Skeletal muscle satellite cell (primary cell): ENCODE results near the gene TRIP10.

ENCODE experiments used
- H3K27me3 ChIP-seq: 2 replicates; pipeline ENCODE4 v1.7.0; 2013; ENCODE audit warnings: low read length; ENCODE audit not compliant: control insufficient read depth, insufficient read depth
- H3K36me3 ChIP-seq: 2 replicates; pipeline ENCODE4 v1.7.0; 2013; ENCODE audit warnings: mild to moderate bottlenecking, control low read depth, low read length; ENCODE audit not compliant: insufficient read depth
- H3K4me1 ChIP-seq: 2 replicates; pipeline ENCODE4 v1.7.0; 2013; ENCODE audit warnings: low read length; ENCODE audit not compliant: control insufficient read depth, insufficient read depth
- H3K4me2 ChIP-seq: 2 replicates; pipeline ENCODE4 v1.7.0; 2013; ENCODE audit warnings: mild to moderate bottlenecking, low read length
- H3K4me3 ChIP-seq: 2 replicates; pipeline ENCODE4 v1.7.0; 2013; ENCODE audit warnings: low read length
- H3K9ac ChIP-seq: 2 replicates; pipeline ENCODE4 v1.7.0; 2013; ENCODE audit warnings: mild to moderate bottlenecking, low read depth, low read length, moderate library complexity
- H3K9me3 ChIP-seq: replicated peaks from 2 replicates; pipeline ENCODE4 v1.7.0; 2013; ENCODE audit warnings: mild to moderate bottlenecking, control low read depth, low read length

The TRIP10 gene

DNA sequence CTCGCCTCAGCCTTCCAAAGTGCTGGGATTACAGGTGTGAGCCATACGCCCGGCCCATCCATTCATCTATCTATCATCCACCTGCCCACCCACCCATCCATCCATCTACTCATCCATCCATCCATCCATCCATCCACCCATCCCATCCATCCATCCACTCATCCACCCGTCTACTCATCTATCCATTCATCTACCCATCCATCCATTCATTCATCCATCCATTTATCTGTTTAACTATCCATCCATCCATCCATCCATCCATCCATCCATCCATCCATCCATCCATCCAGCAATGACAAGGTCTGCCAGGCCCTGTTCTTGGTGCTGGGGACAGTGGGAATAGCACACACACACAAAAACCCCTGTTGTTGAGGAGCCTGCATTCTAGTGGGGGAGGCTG is 37.5 kb downstream of the TRIP10 start:
- Histone ChIP-seq H3K36me3 (no peaks in the 10 kb centered on the region), H3K9ac (no peak overlapping the region), H3K27me3 (no peaks in the 10 kb centered on the region), H3K4me3 (no peak overlapping the region), H3K4me2 (no peak overlapping the region), H3K9me3 (no peaks in the 10 kb centered on the region), H3K4me1 (no peaks in the 10 kb centered on the region)

DNA sequence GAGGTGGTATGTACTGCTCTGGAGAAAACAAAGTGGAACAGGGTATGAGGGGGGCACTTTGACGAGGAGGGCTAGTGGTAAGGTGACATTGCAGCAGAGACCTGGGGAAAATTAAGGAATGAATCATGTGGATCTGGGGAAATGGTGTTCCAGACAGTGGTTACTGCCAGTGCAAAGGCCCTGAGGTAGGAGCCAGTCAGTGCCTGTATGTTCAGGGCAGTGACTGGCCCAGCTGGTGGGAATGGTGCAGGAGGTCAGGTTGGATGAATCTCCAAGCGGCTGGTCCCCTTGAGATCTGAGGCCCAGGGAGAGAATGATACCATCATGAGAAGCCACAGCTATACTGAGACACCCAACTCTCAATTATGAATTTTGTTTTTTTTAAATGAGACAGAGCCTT is 38.0 kb downstream of the TRIP10 start:
- Histone ChIP-seq H3K36me3 (no peaks in the 10 kb centered on the region), H3K4me1 (no peaks in the 10 kb centered on the region), H3K4me3 (no peak overlapping the region), H3K4me2 (no peak overlapping the region), H3K9me3 (no peaks in the 10 kb centered on the region), H3K9ac (no peak overlapping the region), H3K27me3 (no peaks in the 10 kb centered on the region)

DNA sequence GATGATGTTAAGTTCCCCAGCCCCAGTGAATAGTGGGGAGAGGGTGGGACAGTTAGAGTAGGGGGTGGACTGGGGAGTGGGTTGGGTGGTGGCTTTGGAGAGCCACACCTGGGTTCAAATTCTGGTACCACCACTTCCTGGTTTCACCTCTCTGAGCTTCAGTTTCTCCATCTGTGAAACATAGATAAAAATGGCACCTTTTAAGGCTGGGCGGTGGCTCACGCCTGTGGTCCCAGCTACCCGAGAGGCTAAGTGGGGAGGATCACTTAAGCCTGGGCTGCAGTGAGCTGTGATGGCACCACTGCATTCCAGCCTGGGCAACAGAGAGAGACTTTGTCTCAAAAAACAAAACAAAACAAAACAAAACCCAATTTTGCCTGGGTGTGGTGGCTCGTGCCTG is 38.9 kb downstream of the TRIP10 start:
- Histone ChIP-seq H3K36me3 (no peaks in the 10 kb centered on the region), H3K9ac (no peak overlapping the region), H3K27me3 (no peaks in the 10 kb centered on the region), H3K4me2 (no peak overlapping the region), H3K4me1 (no peaks in the 10 kb centered on the region), H3K4me3 (no peak overlapping the region), H3K9me3 (no peaks in the 10 kb centered on the region)

DNA sequence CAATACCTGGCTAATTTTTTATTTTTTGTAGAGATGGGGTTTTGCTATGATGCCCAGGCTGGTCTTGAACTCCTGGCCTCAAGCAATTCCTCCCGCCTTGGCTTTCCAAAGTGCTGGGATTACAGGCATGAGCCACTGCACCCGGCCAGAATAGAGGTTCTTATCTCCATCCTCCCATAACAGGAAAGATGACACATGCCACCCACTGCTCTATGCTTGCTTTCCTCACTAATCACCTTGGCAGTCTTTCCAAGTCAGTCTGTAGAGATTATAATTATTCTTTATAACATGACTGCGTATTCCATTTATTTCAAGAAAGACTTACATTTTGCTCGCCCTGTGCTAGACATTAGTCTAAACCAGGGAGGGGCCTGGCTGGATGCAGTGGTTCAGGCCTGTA is 39.7 kb downstream of the TRIP10 start:
- H3K4me2 ChIP-seq, result no peak overlapping the region
- H3K27me3 ChIP-seq, result no peaks in the 10 kb centered on the region
- no peak overlapping the region for H3K4me3 ChIP-seq
- no peaks in the 10 kb centered on the region for H3K36me3 ChIP-seq
- H3K9me3 ChIP-seq, result no peaks in the 10 kb centered on the region
- no peaks in the 10 kb centered on the region for H3K4me1 ChIP-seq
- H3K9ac ChIP-seq, result no peak overlapping the region

DNA sequence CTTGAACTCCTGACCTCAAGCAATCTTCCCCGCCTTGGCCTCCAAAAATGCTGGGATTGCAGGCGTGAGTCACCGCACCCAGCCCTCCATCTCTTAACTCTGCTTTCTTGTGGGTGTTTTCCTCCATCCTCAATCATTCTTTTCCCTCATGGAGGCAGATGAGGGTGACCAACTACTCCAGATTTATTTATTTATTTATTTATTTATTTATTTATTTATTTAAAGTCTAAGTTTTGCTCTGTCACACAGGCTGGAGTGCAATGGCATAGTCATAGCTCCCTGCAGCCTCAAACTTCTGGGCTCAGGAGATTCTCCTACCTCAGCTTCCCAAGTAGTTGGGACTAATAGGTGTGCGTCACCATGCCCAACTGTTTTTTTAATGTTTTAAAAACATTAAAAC is 47.9 kb downstream of the TRIP10 start:
- Histone ChIP-seq H3K27me3 (no peaks in the 10 kb centered on the region), H3K4me2 (no peak overlapping the region), H3K9me3 (no peaks in the 10 kb centered on the region), H3K36me3 (no peaks in the 10 kb centered on the region), H3K9ac (no peak overlapping the region), H3K4me3 (no peak overlapping the region), H3K4me1 (no peaks in the 10 kb centered on the region)

DNA sequence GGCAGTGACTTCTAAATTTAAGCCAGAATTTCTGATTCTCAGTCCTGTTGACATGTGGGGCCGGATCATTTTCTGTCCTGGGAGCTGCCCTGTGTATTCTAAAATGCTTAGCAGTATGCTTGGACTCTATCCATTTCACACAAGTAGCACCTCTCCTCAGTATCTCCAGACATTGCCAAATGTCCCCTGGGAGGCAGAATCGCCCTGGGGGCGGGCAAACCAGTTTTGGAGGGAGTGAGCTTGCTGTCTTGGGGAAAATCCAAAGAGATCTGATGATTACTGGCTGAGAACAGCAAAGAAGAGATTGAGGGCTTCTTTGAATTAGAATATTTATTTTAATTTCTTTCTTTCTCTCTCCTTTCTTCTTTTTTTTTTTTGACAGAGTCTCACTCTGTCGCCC is 49.4 kb downstream of the TRIP10 start:
- Histone ChIP-seq H3K4me2 (no peak overlapping the region), H3K9ac (no peak overlapping the region), H3K27me3 (no peaks in the 10 kb centered on the region), H3K4me3 (no peak overlapping the region), H3K9me3 (no peaks in the 10 kb centered on the region), H3K36me3 (no peaks in the 10 kb centered on the region), H3K4me1 (no peaks in the 10 kb centered on the region)

DNA sequence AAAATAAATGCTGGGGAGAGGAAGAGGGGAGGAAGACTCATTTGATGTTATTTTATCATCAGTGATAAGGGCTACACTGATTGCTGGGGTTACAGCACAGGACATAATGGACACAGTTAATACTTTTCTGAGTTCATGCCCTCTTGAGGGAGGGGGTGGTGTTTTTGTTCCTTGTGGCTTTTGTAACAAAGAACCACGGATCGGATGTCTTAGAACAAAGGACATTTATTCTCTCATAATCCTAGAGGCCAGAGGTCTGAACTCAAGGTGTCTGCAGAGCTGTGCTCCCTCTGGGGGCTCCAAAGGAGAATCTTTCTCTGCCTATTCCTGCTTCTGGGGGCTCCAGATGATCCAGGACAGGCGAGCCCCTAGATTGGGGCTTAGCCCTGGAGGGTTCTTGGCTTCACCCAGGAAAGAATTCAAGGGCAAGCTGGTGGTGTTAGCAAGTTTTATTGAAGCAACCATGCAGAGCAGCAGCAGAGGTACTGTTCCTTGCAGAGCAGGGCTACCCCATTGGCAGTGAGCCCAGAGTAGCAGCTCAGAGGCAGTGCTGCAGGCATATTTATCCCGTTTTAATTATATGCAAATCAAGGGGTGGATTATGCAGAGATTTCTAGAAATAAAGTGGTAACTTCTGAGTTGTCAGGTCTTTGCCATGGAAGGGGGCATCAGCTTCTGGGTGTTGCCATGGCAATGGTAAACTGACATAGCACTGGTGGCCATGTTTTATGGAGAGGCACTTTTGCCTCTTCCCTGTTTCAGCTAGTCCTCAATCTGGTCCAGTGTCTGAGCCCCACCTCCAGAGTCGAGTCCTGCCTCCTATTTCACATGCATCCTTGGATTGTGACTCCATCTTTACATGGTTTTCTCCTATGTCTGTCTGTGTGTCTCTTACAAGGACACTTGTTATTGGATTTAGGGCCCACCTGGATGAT is 51.0 kb downstream of the TRIP10 start:
- peaks cover 4% of the 10 kb centered on the region for H3K9me3 ChIP-seq
- H3K4me3 ChIP-seq, result no peak overlapping the region
- H3K9ac ChIP-seq, result no peak overlapping the region
- no peak overlapping the region for H3K4me2 ChIP-seq
- H3K27me3 ChIP-seq, result no peaks in the 10 kb centered on the region
- H3K36me3 ChIP-seq, result no peaks in the 10 kb centered on the region
- H3K4me1 ChIP-seq, result no peaks in the 10 kb centered on the region

DNA sequence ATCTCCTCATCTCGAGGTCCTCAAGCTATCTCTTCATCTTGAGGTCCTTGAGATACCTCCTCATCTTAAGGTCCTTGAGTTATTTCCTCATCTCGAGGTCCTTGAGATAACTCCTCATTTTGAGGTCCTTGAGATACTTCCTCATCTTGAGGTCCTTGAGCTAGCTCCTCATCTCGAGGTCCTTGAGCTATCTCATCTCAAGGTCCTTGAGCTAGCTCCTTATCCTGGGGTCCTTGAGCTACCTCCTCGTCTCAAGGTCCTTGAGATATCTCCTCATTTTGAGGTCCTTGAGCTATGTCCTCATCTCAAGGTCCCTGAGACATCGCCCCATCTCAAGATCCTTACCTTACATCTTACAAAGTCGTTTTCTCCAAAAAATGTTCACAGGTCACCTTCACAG is 51.8 kb downstream of the TRIP10 start:
- H3K4me2 ChIP-seq, result no peak overlapping the region
- no peaks in the 10 kb centered on the region for H3K4me1 ChIP-seq
- H3K9ac ChIP-seq, result no peak overlapping the region
- no peaks in the 10 kb centered on the region for H3K27me3 ChIP-seq
- H3K9me3 ChIP-seq, result peaks cover 4% of the 10 kb centered on the region
- H3K36me3 ChIP-seq, result no peaks in the 10 kb centered on the region
- H3K4me3 ChIP-seq, result no peak overlapping the region

DNA sequence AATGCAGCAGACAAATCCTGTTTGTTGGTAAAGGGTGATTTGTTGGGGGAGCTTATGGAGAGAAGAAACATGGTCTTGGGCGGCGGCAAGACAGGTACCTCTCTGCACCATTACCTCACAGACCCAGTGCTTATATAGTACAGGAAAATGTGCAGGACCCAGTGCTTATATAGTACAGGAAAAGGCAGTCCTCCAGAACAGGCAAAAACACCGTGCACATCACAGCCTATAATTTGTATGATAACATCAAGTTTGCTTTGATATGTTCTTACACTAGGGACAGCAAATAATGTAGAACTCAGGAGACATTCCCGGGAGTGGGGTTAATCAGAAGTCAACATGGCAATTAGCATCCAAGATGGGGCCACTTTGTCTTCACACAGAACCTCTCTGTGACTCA is 53.9 kb downstream of the TRIP10 start:
- H3K9ac ChIP-seq, result no peak overlapping the region
- H3K4me2 ChIP-seq, result no peak overlapping the region
- no peaks in the 10 kb centered on the region for H3K4me1 ChIP-seq
- peaks cover 4% of the 10 kb centered on the region for H3K9me3 ChIP-seq
- no peaks in the 10 kb centered on the region for H3K27me3 ChIP-seq
- no peaks in the 10 kb centered on the region for H3K36me3 ChIP-seq
- no peak overlapping the region for H3K4me3 ChIP-seq

DNA sequence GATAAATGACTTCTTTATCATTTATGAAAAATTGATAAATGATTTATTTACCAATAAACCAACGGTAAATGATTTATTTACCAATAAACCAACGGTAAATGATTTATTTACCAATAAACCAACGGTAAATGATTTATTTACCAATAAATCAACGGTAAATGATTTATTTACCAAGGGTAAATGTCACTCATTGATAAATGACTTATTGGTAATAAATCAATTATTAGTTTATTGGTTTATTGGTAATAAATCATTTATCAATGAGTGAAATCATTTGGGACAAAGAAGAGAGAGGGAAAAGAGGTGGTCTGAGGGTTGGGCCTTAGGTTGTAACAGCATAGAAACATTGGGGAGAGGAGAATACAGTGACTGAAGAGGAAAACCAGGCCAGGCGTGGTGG is 54.5 kb downstream of the TRIP10 start:
- Histone ChIP-seq H3K36me3 (no peaks in the 10 kb centered on the region), H3K9me3 (peaks cover 4% of the 10 kb centered on the region), H3K4me1 (no peaks in the 10 kb centered on the region), H3K9ac (no peak overlapping the region), H3K27me3 (no peaks in the 10 kb centered on the region), H3K4me3 (no peak overlapping the region), H3K4me2 (no peak overlapping the region)

DNA sequence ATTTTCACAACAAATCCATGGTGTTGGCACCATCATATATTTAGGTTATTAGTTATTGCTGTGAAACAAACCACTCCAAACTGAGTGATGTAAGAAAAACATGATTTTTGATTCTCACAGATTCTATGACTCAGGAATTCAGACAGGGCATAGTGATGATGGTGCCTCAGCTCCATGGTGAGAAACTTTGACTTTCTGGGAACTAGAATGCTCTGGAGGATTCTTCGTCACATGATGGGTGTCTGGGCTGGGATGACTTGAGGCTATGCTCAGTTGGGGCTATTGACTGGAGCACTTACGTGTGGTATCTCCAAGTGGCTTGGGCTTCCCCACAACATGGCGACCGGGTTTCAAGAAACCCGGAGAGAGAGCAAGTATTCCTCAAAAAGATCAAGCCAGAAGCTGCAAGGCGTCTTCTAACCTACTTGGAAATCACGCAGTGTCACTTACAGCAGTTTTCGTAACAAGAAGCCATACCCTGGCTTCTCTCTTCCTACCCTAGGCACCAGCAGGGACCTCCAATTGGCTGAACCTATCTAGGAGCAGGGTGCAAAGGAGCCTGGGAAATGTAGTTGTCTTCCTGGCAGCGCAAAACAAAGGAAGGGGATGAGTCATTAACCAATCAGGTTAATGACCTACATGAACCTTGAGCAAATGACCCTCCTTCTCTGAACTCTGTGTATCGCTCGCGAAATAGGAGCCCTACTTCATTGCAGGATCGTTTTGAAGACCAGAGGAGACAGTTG is 55.4 kb downstream of the TRIP10 start:
- H3K4me3 ChIP-seq, result no peak overlapping the region
- no peaks in the 10 kb centered on the region for H3K36me3 ChIP-seq
- no peak overlapping the region for H3K4me2 ChIP-seq
- H3K4me1 ChIP-seq, result no peaks in the 10 kb centered on the region
- peaks cover 4% of the 10 kb centered on the region for H3K9me3 ChIP-seq
- H3K27me3 ChIP-seq, result no peaks in the 10 kb centered on the region
- no peak overlapping the region for H3K9ac ChIP-seq
